Activated T-helper 17 cell treated with anti-CD3 and anti-CD28 coated beads, Interleukin-2, amount 50 U/mL, for 72 hours (primary cell): ENCODE measurements around the gene TLCD1. TPM values are rescaled to one million over a fixed set of nuclear protein-coding genes. Genes with fewer than 3 reads are reported as not detected.

Experiments used
- ATAC-seq: fragments of 150-1000 bp; cut with Tn5 transposase; replicated peaks from 2 replicates; pipeline ENCODE4 v1.10.0; 2021; ENCODE audit warnings: mild to moderate bottlenecking, moderate library complexity
- H3K27ac Mint-ChIP-seq: one replicate; pipeline ENCODE4 v1.8.0; 2022; ENCODE audit warnings: mixed read lengths
- H3K27me3 Mint-ChIP-seq: one replicate; pipeline ENCODE4 v1.8.0; 2022; ENCODE audit warnings: mixed read lengths
- H3K36me3 Mint-ChIP-seq: one replicate; pipeline ENCODE4 v1.8.0; 2022; ENCODE audit warnings: low read depth, mild to moderate bottlenecking, mixed read lengths
- H3K4me1 Mint-ChIP-seq: one replicate; pipeline ENCODE4 v1.8.0; 2022; ENCODE audit warnings: mixed read lengths
- H3K4me3 Mint-ChIP-seq: one replicate; pipeline ENCODE4 v1.8.0; 2022; ENCODE audit warnings: mild to moderate bottlenecking, mixed read lengths
- H3K9me3 Mint-ChIP-seq: one replicate; pipeline ENCODE4 v1.8.0; 2022; ENCODE audit warnings: mixed read lengths
- total RNA-seq, 2 donors: library from RNA; stranded (reverse); gene quantifications; one replicate each; pipeline ENCODE4 v1.2.3, GENCODE V29; 2022

Gene TLCD1
- total RNA-seq, 2 donors from 2014 or later = 4.8 to 13.4 TPM

DNA sequence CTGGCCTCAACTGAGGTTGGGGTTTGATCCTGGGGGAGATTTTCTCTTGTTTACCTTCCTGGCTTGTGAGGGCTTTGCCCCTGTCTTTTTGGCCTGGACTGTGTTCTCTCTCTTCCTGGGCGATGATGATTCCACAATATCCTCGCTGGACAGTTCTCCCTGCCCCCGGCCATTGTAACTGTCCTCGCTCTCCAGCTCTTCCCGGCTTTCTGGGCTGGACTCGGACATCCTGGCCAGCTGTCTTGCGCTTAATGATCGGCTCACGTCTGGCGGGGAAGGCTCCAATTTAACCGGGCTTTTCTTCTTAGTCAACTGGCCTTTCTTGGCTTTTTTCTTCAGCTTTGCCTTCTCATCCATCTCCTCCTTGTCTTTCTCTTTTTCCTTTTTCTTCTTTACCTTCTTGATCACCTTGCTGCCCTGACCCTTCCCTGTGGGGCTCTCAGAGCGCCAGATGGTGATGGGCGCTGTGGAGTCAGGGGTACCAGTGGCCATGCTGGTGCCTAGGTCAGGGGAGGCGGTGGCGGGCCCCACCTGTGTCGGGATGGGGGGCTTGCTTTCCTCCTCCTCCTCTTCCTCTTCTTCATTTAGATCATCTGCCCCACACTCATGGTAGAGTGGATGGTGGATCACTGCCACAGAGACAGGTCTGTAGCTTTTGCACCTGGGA lies 22.3 kb downstream of the TLCD1 start:
- H3K36me3 Mint-ChIP-seq = peaks cover 68% of the 10 kb centered on the region
- no peak for ATAC-seq
- H3K4me3 Mint-ChIP-seq = no peak overlapping the region
- H3K9me3 Mint-ChIP-seq = no peaks in the 10 kb centered on the region
- peaks cover 7% of the 10 kb centered on the region for H3K4me1 Mint-ChIP-seq
- H3K27ac Mint-ChIP-seq = no peak overlapping the region
- no peaks in the 10 kb centered on the region for H3K27me3 Mint-ChIP-seq

DNA sequence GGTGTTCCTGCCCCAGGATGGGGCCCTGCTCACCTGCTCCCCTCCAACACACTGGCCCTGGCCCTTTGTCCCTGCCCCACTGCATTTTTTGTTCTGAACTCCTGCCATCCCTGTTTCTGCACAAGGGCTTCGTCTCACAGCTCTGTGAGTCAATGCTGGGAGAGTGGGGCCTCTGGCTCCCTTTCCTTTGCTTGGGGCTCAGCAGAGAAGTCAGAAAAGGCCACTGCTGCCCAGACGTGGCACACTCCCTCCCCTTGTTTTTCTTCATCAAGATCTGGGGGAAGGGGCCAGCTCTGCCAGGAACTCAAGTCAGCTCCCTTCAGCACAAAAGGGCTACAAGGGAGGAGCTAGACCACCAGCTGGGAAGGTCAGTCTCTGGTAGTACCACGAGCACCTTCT lies 23.3 kb downstream of the TLCD1 start:
- Mint-ChIP-seq H3K9me3 (no peaks in the 10 kb centered on the region), H3K27ac (peak overlapping the region; percentile 71), H3K4me3 (no peak overlapping the region), H3K4me1 (peaks cover 7% of the 10 kb centered on the region), H3K27me3 (no peaks in the 10 kb centered on the region), H3K36me3 (peaks cover 77% of the 10 kb centered on the region)
- ATAC-seq = no peak

DNA sequence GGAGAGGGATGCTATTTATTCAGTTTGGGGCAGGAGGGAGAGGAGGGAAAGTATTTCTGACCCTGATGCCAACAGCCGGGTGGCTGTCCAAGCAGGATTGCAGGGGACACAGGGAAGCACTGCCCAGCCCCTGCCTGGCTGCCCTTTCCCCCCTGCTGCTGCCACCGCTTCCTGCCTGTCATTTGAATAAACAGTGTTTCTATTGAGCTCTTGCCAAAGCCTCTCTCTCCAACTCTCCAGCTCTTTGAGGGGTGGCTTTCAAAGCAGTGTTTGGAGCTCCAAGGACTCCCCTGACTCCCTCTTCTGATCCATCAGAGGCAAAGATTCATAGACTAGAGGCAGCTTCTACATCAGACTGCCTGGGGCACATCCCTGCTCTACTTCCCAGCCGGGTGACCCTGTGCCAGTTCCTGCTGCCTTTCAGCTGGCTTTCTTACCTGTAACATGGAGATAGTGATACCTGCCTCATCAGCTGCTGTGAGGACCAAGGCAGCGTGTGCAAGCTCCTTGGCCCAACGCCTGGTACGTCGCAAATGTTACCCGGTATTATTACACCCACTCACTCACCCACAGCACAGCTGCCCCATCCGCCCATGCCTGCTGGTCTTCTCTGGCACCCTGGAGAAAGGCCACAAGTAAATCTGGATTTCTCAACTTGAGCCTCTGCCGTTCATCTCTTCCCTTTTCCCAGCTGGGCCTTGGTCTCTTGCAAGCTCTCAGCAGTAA lies 23.8 kb downstream of the TLCD1 start:
- peaks cover 1% of the 10 kb centered on the region for H3K4me1 Mint-ChIP-seq
- H3K4me3 Mint-ChIP-seq = no peak overlapping the region
- ATAC-seq = no peak
- peak overlapping the region; percentile 71 for H3K27ac Mint-ChIP-seq
- H3K36me3 Mint-ChIP-seq = peaks cover 83% of the 10 kb centered on the region
- H3K9me3 Mint-ChIP-seq = no peaks in the 10 kb centered on the region
- H3K27me3 Mint-ChIP-seq = no peaks in the 10 kb centered on the region

GRCh38 chr17:28700830-28701492 lies 25.1 kb downstream of the TLCD1 start:
- no peak overlapping the region for H3K4me3 Mint-ChIP-seq
- H3K27ac Mint-ChIP-seq = no peak overlapping the region
- H3K27me3 Mint-ChIP-seq = no peaks in the 10 kb centered on the region
- H3K4me1 Mint-ChIP-seq = no peaks in the 10 kb centered on the region
- no peak for ATAC-seq
- H3K36me3 Mint-ChIP-seq = peaks cover 92% of the 10 kb centered on the region
- no peaks in the 10 kb centered on the region for H3K9me3 Mint-ChIP-seq

DNA sequence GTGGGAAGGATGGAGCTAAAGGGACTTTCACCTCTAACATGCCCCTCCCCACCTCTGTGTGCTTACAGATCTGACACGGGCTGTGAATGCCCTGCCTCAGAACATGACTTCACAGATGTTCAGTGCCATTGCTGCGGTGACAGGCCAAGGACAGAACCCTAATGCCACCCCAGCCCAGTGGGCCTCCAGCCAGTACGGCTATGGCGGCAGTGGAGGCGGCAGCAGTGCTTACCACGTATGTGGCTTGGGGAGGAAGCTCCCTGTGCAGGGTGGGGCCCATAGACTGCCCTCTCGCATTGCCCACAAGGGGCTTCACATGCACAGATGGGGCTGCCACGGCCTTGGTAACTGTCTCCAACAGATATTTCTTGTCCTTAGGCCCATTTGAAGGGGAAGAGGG lies 25.8 kb downstream of the TLCD1 start:
- Mint-ChIP-seq H3K4me3 (no peak overlapping the region), H3K4me1 (no peaks in the 10 kb centered on the region), H3K27ac (no peak overlapping the region), H3K27me3 (no peaks in the 10 kb centered on the region), H3K36me3 (peaks cover 92% of the 10 kb centered on the region), H3K9me3 (no peaks in the 10 kb centered on the region)
- no peak for ATAC-seq

- no peaks in the 10 kb centered on the region for H3K9me3 Mint-ChIP-seq
- peaks cover 98% of the 10 kb centered on the region for H3K36me3 Mint-ChIP-seq
- no peaks in the 10 kb centered on the region for H3K4me1 Mint-ChIP-seq
- no peak for ATAC-seq
- no peak overlapping the region for H3K4me3 Mint-ChIP-seq
- H3K27me3 Mint-ChIP-seq = no peaks in the 10 kb centered on the region
- H3K27ac Mint-ChIP-seq = peak overlapping the region; percentile 8
These were observed 27.6 kb downstream of the TLCD1 start for GRCh38 chr17:28698253-28698941.

- Mint-ChIP-seq H3K9me3 (no peaks in the 10 kb centered on the region), H3K27me3 (no peaks in the 10 kb centered on the region), H3K4me1 (no peaks in the 10 kb centered on the region), H3K4me3 (no peak overlapping the region), H3K36me3 (peaks cover 98% of the 10 kb centered on the region), H3K27ac (no peak overlapping the region)
- no peak for ATAC-seq
These were observed 32.2 kb downstream of the TLCD1 start for GRCh38 chr17:28693869-28694268.

DNA sequence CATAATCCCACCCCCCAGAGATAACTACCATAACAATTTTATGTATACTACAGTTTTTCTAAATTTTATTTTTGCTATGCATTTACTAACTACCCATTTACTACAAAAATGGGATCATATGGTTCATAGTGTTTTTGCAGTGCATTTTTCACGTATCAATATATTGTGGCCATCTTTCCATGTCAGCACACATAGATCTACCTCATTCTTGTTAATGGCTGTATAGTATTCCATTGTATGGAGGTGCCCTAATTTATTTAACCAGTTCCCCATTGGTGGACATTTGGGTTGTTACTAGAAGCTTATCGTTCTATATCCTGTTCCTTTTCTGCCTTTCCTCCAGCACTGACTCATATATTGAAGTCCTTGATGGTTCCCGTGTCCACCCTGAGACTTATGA lies 37.0 kb downstream of the TLCD1 start:
- H3K27ac Mint-ChIP-seq = no peak overlapping the region
- no peak overlapping the region for H3K4me3 Mint-ChIP-seq
- no peaks in the 10 kb centered on the region for H3K4me1 Mint-ChIP-seq
- peaks cover 98% of the 10 kb centered on the region for H3K36me3 Mint-ChIP-seq
- H3K27me3 Mint-ChIP-seq = no peaks in the 10 kb centered on the region
- no peaks in the 10 kb centered on the region for H3K9me3 Mint-ChIP-seq
- ATAC-seq = no peak

GRCh38 chr17:28688481-28688880 lies 37.6 kb downstream of the TLCD1 start:
- ATAC-seq = no peak
- Mint-ChIP-seq H3K9me3 (no peaks in the 10 kb centered on the region), H3K27me3 (no peaks in the 10 kb centered on the region), H3K4me1 (no peaks in the 10 kb centered on the region), H3K36me3 (peaks cover 98% of the 10 kb centered on the region), H3K27ac (no peak overlapping the region), H3K4me3 (no peak overlapping the region)

GRCh38 chr17:28686296-28686695 lies 39.7 kb downstream of the TLCD1 start:
- ATAC-seq = no peak
- H3K27ac Mint-ChIP-seq = no peak overlapping the region
- no peak overlapping the region for H3K4me3 Mint-ChIP-seq
- peaks cover 100% of the 10 kb centered on the region for H3K36me3 Mint-ChIP-seq
- no peaks in the 10 kb centered on the region for H3K9me3 Mint-ChIP-seq
- H3K27me3 Mint-ChIP-seq = no peaks in the 10 kb centered on the region
- no peaks in the 10 kb centered on the region for H3K4me1 Mint-ChIP-seq

- H3K36me3 Mint-ChIP-seq = peaks cover 100% of the 10 kb centered on the region
- no peak for ATAC-seq
- H3K4me3 Mint-ChIP-seq = no peak overlapping the region
These were observed 40.7 kb downstream of the TLCD1 start for GRCh38 chr17:28685366-28685765.

GRCh38 chr17:28684963-28685362 lies 41.1 kb downstream of the TLCD1 start:
- Mint-ChIP-seq H3K36me3 (peaks cover 100% of the 10 kb centered on the region), H3K27ac (no peak overlapping the region)

More at GRCh38 chr17:28685366-28685765, 40.7 kb downstream of the TLCD1 start:
- Mint-ChIP-seq H3K4me1 (no peaks in the 10 kb centered on the region), H3K9me3 (no peaks in the 10 kb centered on the region), H3K27me3 (no peaks in the 10 kb centered on the region), H3K27ac (no peak overlapping the region)

GRCh38 chr17:28682655-28683054 lies 43.4 kb downstream of the TLCD1 start:
- no peaks in the 10 kb centered on the region for H3K4me1 Mint-ChIP-seq
- H3K27ac Mint-ChIP-seq = no peak overlapping the region
- H3K27me3 Mint-ChIP-seq = no peaks in the 10 kb centered on the region
- peaks cover 100% of the 10 kb centered on the region for H3K36me3 Mint-ChIP-seq
- no peak overlapping the region for H3K4me3 Mint-ChIP-seq
- H3K9me3 Mint-ChIP-seq = no peaks in the 10 kb centered on the region
- no peak for ATAC-seq

More at GRCh38 chr17:28684963-28685362, 41.1 kb downstream of the TLCD1 start:
- Mint-ChIP-seq H3K27me3 (no peaks in the 10 kb centered on the region), H3K4me1 (no peaks in the 10 kb centered on the region), H3K9me3 (no peaks in the 10 kb centered on the region), H3K4me3 (no peak overlapping the region)
- no peak for ATAC-seq

GRCh38 chr17:28675980-28676379 lies 50.1 kb downstream of the TLCD1 start:
- peaks cover 6% of the 10 kb centered on the region for H3K4me1 Mint-ChIP-seq
- H3K27me3 Mint-ChIP-seq = no peaks in the 10 kb centered on the region
- no peak for ATAC-seq
- no peaks in the 10 kb centered on the region for H3K9me3 Mint-ChIP-seq
- no peak overlapping the region for H3K4me3 Mint-ChIP-seq
- H3K27ac Mint-ChIP-seq = no peak overlapping the region
- peaks cover 100% of the 10 kb centered on the region for H3K36me3 Mint-ChIP-seq
